Glutamatergic neuron (in vitro differentiated cells): ENCODE measurements around the gene APBB2. TPM values are rescaled to one million over a fixed set of nuclear protein-coding genes. Genes with fewer than 3 reads are reported as not detected.

Experiments
- DNase-seq: peaks from one replicate; pipeline ENCODE4 v3.0.0; 2022
- H3K27ac Mint-ChIP-seq: one replicate; pipeline ENCODE4 v1.8.0; 2020; ENCODE audit warnings: mild to moderate bottlenecking, mixed read lengths, inconsistent platforms; ENCODE audit not compliant: unreplicated experiment
- H3K27me3 Mint-ChIP-seq: one replicate; pipeline ENCODE4 v1.8.0; 2020; ENCODE audit warnings: mild to moderate bottlenecking, moderate library complexity, mixed read lengths, inconsistent platforms; ENCODE audit not compliant: unreplicated experiment
- H3K36me3 Mint-ChIP-seq: one replicate; pipeline ENCODE4 v1.8.0; 2020; ENCODE audit warnings: mild to moderate bottlenecking, mixed read lengths, inconsistent platforms; ENCODE audit not compliant: unreplicated experiment
- H3K4me1 Mint-ChIP-seq: one replicate; pipeline ENCODE4 v1.8.0; 2020; ENCODE audit warnings: mild to moderate bottlenecking, low read depth, mixed read lengths, inconsistent platforms; ENCODE audit not compliant: unreplicated experiment
- H3K4me3 Mint-ChIP-seq: one replicate; pipeline ENCODE4 v1.8.0; 2020; ENCODE audit warnings: mild to moderate bottlenecking, mixed read lengths, inconsistent platforms; ENCODE audit not compliant: unreplicated experiment
- H3K9me3 Mint-ChIP-seq: one replicate; pipeline ENCODE4 v1.8.0; 2020; ENCODE audit warnings: mild to moderate bottlenecking, moderate library complexity, mixed read lengths, inconsistent platforms; ENCODE audit not compliant: unreplicated experiment
- CTCF ChIP-seq: fragments of 200-600 bp; sonication (generic); IDR thresholded peaks from one replicate; pipeline ENCODE4 v1.5.0; 2021; ENCODE audit not compliant: partially characterized antibody, unreplicated experiment
- total RNA-seq: library from RNA; stranded (reverse); fragmentation: NEBNext Ultra II Directional; extraction: Animal tissue kit (Norgen Biotek cat#: 25700); gene quantifications from one replicate; pipeline ENCODE4 v1.2.1, GENCODE V29; 2021; ENCODE audit not compliant: unreplicated experiment

Gene APBB2
- total RNA-seq, 1 donor from 2014 or later: 117 TPM

- peaks cover 4% of the 10 kb centered on the region for H3K9me3 Mint-ChIP-seq
Measured at GRCh38 chr4:41212616-41213203, 1.6 kb downstream of the APBB2 start.

DNA sequence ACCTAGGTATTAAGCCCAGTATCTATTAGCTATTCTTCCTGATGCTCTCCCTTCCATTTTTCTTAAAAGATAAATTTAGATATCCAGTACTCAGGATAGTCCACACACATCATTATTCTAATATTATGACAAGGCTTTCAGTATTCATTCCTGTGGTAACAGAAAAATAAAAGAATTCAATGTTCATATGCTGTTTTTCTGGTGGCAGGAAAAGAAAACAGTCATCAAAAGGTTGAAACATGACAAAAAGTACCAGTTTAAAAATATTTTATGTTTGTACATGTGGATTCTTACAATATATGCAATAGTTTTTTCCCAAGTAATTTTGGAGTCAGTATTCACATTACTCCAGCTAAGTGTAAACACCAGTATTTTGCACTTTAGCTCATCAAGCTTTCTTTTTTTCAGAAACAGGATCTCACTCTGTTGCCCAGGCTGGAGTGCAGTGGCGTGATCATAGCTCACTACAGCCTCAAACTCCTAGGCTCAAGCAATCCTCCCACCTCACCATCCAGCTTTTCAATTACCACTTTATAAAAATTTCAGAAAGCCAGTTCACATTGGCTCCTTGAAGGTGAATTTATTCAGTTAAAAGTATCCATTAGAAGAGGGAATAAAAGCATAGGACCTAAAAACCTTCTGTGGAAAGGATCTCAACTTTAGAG lies 2.3 kb downstream of the APBB2 start:
- Mint-ChIP-seq H3K9me3 (peaks cover 4% of the 10 kb centered on the region), H3K4me3 (peak overlapping the region; percentile 98), H3K27me3 (peaks cover 6% of the 10 kb centered on the region), H3K4me1 (peaks cover 19% of the 10 kb centered on the region), H3K27ac (no peak overlapping the region), H3K36me3 (no peaks in the 10 kb centered on the region)
- no peak for DNase-seq
- TF ChIP-seq CTCF: no peak

More at GRCh38 chr4:41212616-41213203, 1.6 kb downstream of the APBB2 start:
- peak; percentile 25 for DNase-seq
- Mint-ChIP-seq H3K4me3 (peak overlapping the region; percentile 98), H3K4me1 (peaks cover 20% of the 10 kb centered on the region), H3K36me3 (no peaks in the 10 kb centered on the region), H3K27ac (peak overlapping the region; percentile 87), H3K27me3 (peaks cover 6% of the 10 kb centered on the region)
- peak; percentile 13 for TF ChIP-seq CTCF

GRCh38 chr4:41209901-41210300 lies 4.4 kb downstream of the APBB2 start:
- H3K4me1 Mint-ChIP-seq: peaks cover 10% of the 10 kb centered on the region
- no peaks in the 10 kb centered on the region for H3K9me3 Mint-ChIP-seq
- DNase-seq: no peak
- no peak for TF ChIP-seq CTCF
- H3K27ac Mint-ChIP-seq: no peak overlapping the region
- peaks cover 5% of the 10 kb centered on the region for H3K27me3 Mint-ChIP-seq
- H3K4me3 Mint-ChIP-seq: no peak overlapping the region
- no peaks in the 10 kb centered on the region for H3K36me3 Mint-ChIP-seq

DNA sequence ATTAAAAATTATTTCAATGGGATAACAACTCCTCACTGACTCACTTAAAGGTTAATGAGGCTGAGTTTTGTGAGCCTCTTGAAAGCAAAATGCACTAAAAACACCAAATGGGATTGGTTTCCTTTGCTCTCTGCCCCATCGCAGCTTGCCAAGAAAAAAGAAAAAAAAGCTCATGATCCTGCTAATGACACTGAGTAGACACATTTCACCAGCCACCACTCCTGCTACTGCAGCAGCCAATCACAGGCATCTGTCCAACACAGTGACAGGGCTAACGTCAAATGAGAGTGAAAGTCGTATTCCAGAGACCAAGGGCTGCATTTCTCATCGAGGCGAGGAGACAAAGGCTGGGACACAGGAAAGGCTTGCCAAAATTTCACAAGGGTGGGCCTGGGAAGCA lies 5.2 kb downstream of the APBB2 start:
- Mint-ChIP-seq H3K9me3 (no peaks in the 10 kb centered on the region), H3K27ac (no peak overlapping the region), H3K36me3 (no peaks in the 10 kb centered on the region), H3K4me3 (no peak overlapping the region), H3K4me1 (peaks cover 10% of the 10 kb centered on the region), H3K27me3 (peaks cover 5% of the 10 kb centered on the region)
- no peak for TF ChIP-seq CTCF
- DNase-seq: no peak

DNA sequence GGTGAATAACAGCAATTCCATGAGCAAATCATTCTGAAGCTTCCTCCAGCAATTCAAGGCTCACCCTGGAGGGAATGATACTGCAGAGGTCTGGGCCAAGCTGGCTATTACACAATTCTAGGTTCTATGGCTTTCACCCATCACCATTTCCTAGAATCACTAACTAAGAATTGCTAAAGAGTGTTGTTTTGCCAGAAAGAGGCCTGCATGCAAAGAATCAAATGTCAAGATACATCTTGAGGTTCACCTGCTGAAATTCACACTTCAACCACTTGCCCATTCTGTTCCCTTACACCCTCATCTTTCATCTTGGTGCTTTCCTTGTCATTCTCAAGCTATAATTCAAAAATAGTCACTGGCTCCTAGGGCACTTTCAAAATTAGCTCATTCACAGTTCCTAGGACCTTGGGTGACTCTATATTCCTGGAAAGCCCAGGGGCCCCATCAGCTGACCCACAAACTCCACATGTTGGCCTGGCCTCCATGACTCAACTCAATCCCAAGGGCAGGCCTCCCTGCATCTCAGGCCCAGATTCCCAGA lies 7.0 kb downstream of the APBB2 start:
- peaks cover 1% of the 10 kb centered on the region for H3K4me1 Mint-ChIP-seq
- H3K27ac Mint-ChIP-seq: no peak overlapping the region
- H3K9me3 Mint-ChIP-seq: no peaks in the 10 kb centered on the region
- no peaks in the 10 kb centered on the region for H3K27me3 Mint-ChIP-seq
- no peak for DNase-seq
- H3K36me3 Mint-ChIP-seq: no peaks in the 10 kb centered on the region
- H3K4me3 Mint-ChIP-seq: no peak overlapping the region
- TF ChIP-seq CTCF: no peak
